H9 (cell line): ENCODE results near the gene CHRNA4. TPM values are rescaled to one million over a fixed set of nuclear protein-coding genes. Genes with fewer than 3 reads are reported as not detected.

Experiments
- DNase-seq: peaks from one replicate; pipeline ENCODE4 v3.0.0-alpha.2; 2017
- H2AFZ ChIP-seq: one replicate; pipeline ENCODE4 v1.6.1; 2013; ENCODE audit warnings: mild to moderate bottlenecking, low read length, control low read depth, moderate library complexity
- H2AK5ac ChIP-seq: 2 replicates; pipeline ENCODE4 v1.6.1; 2013; ENCODE audit warnings: low read length, control low read depth, mixed read lengths; ENCODE audit not compliant: insufficient read length
- H2BK120ac ChIP-seq: one replicate; pipeline ENCODE4 v1.6.1; 2013; ENCODE audit warnings: low read depth, mild to moderate bottlenecking, low read length, control low read depth, inconsistent platforms; ENCODE audit not compliant: poor library complexity, severe bottlenecking
- H2BK12ac ChIP-seq: 2 replicates; pipeline ENCODE4 v1.6.1; 2013; ENCODE audit warnings: low read length, control low read depth, mixed read lengths, low read depth; ENCODE audit not compliant: insufficient read length
- H2BK15ac ChIP-seq: 2 replicates; pipeline ENCODE4 v1.6.1; 2013; ENCODE audit warnings: low read depth, low read length, control low read depth
- H2BK20ac ChIP-seq: one replicate; pipeline ENCODE4 v1.6.1; 2013; ENCODE audit warnings: low read depth, mild to moderate bottlenecking, low read length, control low read depth, inconsistent platforms; ENCODE audit not compliant: poor library complexity, severe bottlenecking
- H2BK5ac ChIP-seq: 2 replicates; pipeline ENCODE4 v1.6.1; 2013; ENCODE audit warnings: low read length, control low read depth, mixed read lengths; ENCODE audit not compliant: insufficient read length
- H3K14ac ChIP-seq: 2 replicates; pipeline ENCODE4 v1.6.1; 2013; ENCODE audit warnings: low read length, control low read depth; ENCODE audit not compliant: insufficient read depth
- H3K18ac ChIP-seq: 2 replicates; pipeline ENCODE4 v1.6.1; 2013; ENCODE audit warnings: low read depth, mild to moderate bottlenecking, mixed read lengths, low read length, control low read depth; ENCODE audit not compliant: insufficient read length
- H3K23ac ChIP-seq: 2 replicates; pipeline ENCODE4 v1.6.1; 2013; ENCODE audit warnings: low read length, control low read depth, mixed read lengths, low read depth; ENCODE audit not compliant: insufficient read length
- H3K23me2 ChIP-seq: 2 replicates; pipeline ENCODE4 v1.6.1; 2013; ENCODE audit warnings: low read depth, mild to moderate bottlenecking, mixed read lengths, low read length, control low read depth; ENCODE audit not compliant: insufficient read length, poor library complexity, severe bottlenecking
- H3K27ac ChIP-seq: 2 replicates; pipeline ENCODE4 v1.5.1; 2013; ENCODE audit warnings: low read length, control low read depth, mixed read lengths, low read depth; ENCODE audit not compliant: insufficient read length
- H3K27me3 ChIP-seq: 2 replicates; pipeline ENCODE4 v1.6.1; 2013; ENCODE audit warnings: low read length, control low read depth, inconsistent platforms; ENCODE audit not compliant: insufficient read depth
- H3K4ac ChIP-seq: 2 replicates; pipeline ENCODE4 v1.6.1; 2013; ENCODE audit warnings: low read depth, mild to moderate bottlenecking, control low read depth, inconsistent platforms, low read length, moderate library complexity
- H3K4me1 ChIP-seq: 2 replicates; pipeline ENCODE4 v1.6.1; 2013; ENCODE audit warnings: low read length, control low read depth, inconsistent platforms; ENCODE audit not compliant: insufficient read depth
- H3K4me2 ChIP-seq: 2 replicates; pipeline ENCODE4 v1.6.1; 2013; ENCODE audit warnings: low read length, control low read depth, mixed read lengths; ENCODE audit not compliant: insufficient read length, insufficient read depth
- H3K56ac ChIP-seq: 2 replicates; pipeline ENCODE4 v1.6.1; 2013; ENCODE audit warnings: low read depth, mild to moderate bottlenecking, mixed read lengths, low read length, control low read depth; ENCODE audit not compliant: insufficient read length
- H3K79me1 ChIP-seq: 2 replicates; pipeline ENCODE4 v1.6.1; 2013; ENCODE audit warnings: low read depth, mild to moderate bottlenecking, moderate library complexity, low read length, control low read depth, inconsistent platforms; ENCODE audit not compliant: insufficient read depth, poor library complexity, severe bottlenecking
- H3K79me2 ChIP-seq: 2 replicates; pipeline ENCODE4 v1.6.1; 2013; ENCODE audit warnings: low read length, control low read depth, inconsistent platforms; ENCODE audit not compliant: insufficient read depth
- H3K9ac ChIP-seq: 2 replicates; pipeline ENCODE4 v1.6.1; 2013; ENCODE audit warnings: low read length, control low read depth, mixed read lengths; ENCODE audit not compliant: insufficient read length; ENCODE audit errors: extremely low read depth
- H3K9me3 ChIP-seq: one replicate; pipeline ENCODE4 v1.6.1; 2013; ENCODE audit warnings: low read depth, low read length, inconsistent platforms; ENCODE audit not compliant: control insufficient read depth
- H3T11ph ChIP-seq: one replicate; pipeline ENCODE4 v1.6.1; 2013; ENCODE audit warnings: mild to moderate bottlenecking, low read length, control low read depth, inconsistent platforms
- H4K20me1 ChIP-seq: one replicate; pipeline ENCODE4 v1.6.1; 2013; ENCODE audit not compliant: control insufficient read depth, insufficient read length, insufficient read depth
- H4K5ac ChIP-seq: 2 replicates; pipeline ENCODE4 v1.6.1; 2013; ENCODE audit warnings: low read depth, mild to moderate bottlenecking, mixed read lengths, low read length, control low read depth; ENCODE audit not compliant: insufficient read length
- H4K8ac ChIP-seq: replicated peaks from 2 replicates; pipeline ENCODE4 v1.6.1; 2013; ENCODE audit warnings: low read length, control low read depth, mixed read lengths, low read depth; ENCODE audit not compliant: insufficient read length
- H4K91ac ChIP-seq: 2 replicates; pipeline ENCODE4 v1.6.1; 2013; ENCODE audit warnings: low read depth, mild to moderate bottlenecking, moderate library complexity, mixed read lengths, low read length, control low read depth; ENCODE audit not compliant: insufficient read length
- H3K27ac Mint-ChIP-seq, 3 experiments: 2 replicates in 2 of 3; 3 replicates in 1 of 3; pipeline ENCODE4 v1.8.0; 2020 to 2021; ENCODE audit warnings: mixed read lengths in 3 of 3, mild to moderate bottlenecking in 1 of 3, moderate library complexity in 1 of 3
- H3K27me3 Mint-ChIP-seq: 2 replicates; pipeline ENCODE4 v1.8.0; 2021; ENCODE audit warnings: low read depth, mild to moderate bottlenecking, moderate library complexity, mixed read lengths
- H3K36me3 Mint-ChIP-seq, 3 experiments: 2 replicates in 2 of 3; 3 replicates in 1 of 3; pipeline ENCODE4 v1.8.0; 2020 to 2021; ENCODE audit warnings: low read depth in 3 of 3, mixed read lengths in 3 of 3; ENCODE audit not compliant: insufficient read depth in 1 of 3
- H3K4me1 Mint-ChIP-seq, 2 experiments: 2 replicates each; pipeline ENCODE4 v1.8.0; 2020; ENCODE audit warnings: mixed read lengths in 2 of 2
- H3K4me3 Mint-ChIP-seq, 2 experiments: 2 replicates in 1 of 2; 3 replicates in 1 of 2; pipeline ENCODE4 v1.8.0; 2020 to 2021; ENCODE audit warnings: mild to moderate bottlenecking in 2 of 2, mixed read lengths in 2 of 2, moderate library complexity in 1 of 2
- H3K9me3 Mint-ChIP-seq, 2 experiments: 2 replicates in 1 of 2; 3 replicates in 1 of 2; pipeline ENCODE4 v1.8.0; 2020; ENCODE audit warnings: mild to moderate bottlenecking in 2 of 2, mixed read lengths in 2 of 2, moderate library complexity in 1 of 2
- WGBS: extraction: QIAGEN DNeasy Blood & Tissue Kit; methylation state at CpG from one replicate; pipeline ENCODE4 v1.1.7; 2013; ENCODE audit warnings: missing lambda C conversion rate, low lambda C conversion rate, mixed read lengths; ENCODE audit not compliant: insufficient read length; ENCODE audit errors: extremely low coverage; 5-methylcytosine and 5-hydroxymethylcytosine counted together
- total RNA-seq: library from RNA; stranded (reverse); gene quantifications from 2 replicates; pipeline ENCODE4 v1.2.1, GENCODE V29; 2021
- TF ChIP-seq, protein P1 (sequence below): fragments of 200-600 bp; sonication (generic); conservative IDR thresholded peaks from 3 replicates; pipeline ENCODE4 v1.8.0; 2021; ENCODE audit warnings: antibody characterized with exemption, mild to moderate bottlenecking

The CHRNA4 gene
- total RNA-seq, 1 experiment from 2014 or later, result 2.5 TPM

DNA sequence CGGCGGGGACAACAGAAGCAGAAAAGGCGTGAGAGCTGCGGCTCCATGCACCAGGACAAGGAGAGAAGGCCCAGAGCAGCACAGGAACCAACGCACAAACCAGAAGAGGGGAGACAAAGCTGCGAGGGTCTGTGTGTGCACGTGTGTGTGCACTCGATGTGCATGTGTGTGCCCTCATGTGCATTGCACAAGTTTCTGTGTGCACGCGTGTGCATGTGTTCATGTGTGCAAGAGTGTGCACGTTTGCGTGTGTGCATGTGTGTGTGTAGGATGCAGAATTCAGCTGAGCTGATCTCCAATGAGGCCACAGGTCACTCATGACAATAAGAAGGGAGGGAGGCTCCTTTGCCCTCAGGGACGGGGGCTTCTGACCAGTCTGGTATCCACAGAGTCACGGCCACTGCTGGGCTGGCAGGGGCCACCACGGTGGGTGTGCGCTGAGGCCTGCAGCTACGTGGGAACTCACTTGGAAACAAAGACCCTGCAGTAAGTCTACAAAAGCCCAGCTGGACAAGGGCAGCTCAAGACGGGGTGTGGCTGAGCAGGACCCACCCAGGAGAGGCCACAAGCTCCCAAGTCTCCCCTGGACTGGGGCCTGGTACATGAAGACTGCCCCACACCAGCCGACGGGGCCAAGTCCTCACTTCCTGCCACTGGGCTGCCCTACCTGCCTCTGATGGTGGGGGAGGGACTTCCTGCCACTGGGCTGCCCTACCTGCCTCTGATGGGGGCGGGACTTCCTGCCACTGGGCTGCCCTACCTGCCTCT, 48.1 kb upstream of the CHRNA4 start:
- Histone ChIP-seq H3K4ac (no peak overlapping the region), H4K5ac (no peak overlapping the region), H4K91ac (no peak overlapping the region), H3K18ac (peak overlapping the region; percentile 39), H2BK20ac (no peak overlapping the region), H4K20me1 (no peaks in the 10 kb centered on the region), H2BK5ac (no peak overlapping the region), H2BK15ac (no peak overlapping the region), H3K27ac (no peak overlapping the region), H3K9ac (no peak overlapping the region), H3K4me1 (no peaks in the 10 kb centered on the region), H2AK5ac (no peak overlapping the region), H3K56ac (no peak overlapping the region), H3T11ph (no peak overlapping the region), H2AFZ (no peak overlapping the region), H3K23ac (no peak overlapping the region), H3K23me2 (no peaks in the 10 kb centered on the region), H2BK120ac (no peak overlapping the region), H2BK12ac (no peak overlapping the region), H3K14ac (0 out of 2 replicates have a peak overlapping the region, but pooled peaks have one; percentile 51), H3K4me2 (no peak overlapping the region), H3K79me2 (no peaks in the 10 kb centered on the region), H3K79me1 (no peaks in the 10 kb centered on the region), H4K8ac (no peak overlapping the region), H3K27me3 (no peaks in the 10 kb centered on the region), H3K9me3 (no peaks in the 10 kb centered on the region)
- H3K9me3 Mint-ChIP-seq, result no peaks in the 10 kb centered on the region
- peaks cover under 1 to 21% of the 10 kb centered on the region in 2 experiments; a peak in 3 of 4 replicates for H3K4me1 Mint-ChIP-seq
- H3K4me3 Mint-ChIP-seq, result no peak overlapping the region
- peaks cover 0 to 4% (median 2%) of the 10 kb centered on the region in 3 experiments; a peak in 2 of 7 replicates for H3K36me3 Mint-ChIP-seq
- peak; percentile 84 for DNase-seq
- WGBS, result no CpG with 5 or more reads among the region's 21 CpGs
- H3K27ac Mint-ChIP-seq, result no peak overlapping the region
- TF ChIP-seq, protein P1, sequence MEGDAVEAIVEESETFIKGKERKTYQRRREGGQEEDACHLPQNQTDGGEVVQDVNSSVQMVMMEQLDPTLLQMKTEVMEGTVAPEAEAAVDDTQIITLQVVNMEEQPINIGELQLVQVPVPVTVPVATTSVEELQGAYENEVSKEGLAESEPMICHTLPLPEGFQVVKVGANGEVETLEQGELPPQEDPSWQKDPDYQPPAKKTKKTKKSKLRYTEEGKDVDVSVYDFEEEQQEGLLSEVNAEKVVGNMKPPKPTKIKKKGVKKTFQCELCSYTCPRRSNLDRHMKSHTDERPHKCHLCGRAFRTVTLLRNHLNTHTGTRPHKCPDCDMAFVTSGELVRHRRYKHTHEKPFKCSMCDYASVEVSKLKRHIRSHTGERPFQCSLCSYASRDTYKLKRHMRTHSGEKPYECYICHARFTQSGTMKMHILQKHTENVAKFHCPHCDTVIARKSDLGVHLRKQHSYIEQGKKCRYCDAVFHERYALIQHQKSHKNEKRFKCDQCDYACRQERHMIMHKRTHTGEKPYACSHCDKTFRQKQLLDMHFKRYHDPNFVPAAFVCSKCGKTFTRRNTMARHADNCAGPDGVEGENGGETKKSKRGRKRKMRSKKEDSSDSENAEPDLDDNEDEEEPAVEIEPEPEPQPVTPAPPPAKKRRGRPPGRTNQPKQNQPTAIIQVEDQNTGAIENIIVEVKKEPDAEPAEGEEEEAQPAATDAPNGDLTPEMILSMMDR, result no peak
- no peaks in the 10 kb centered on the region for H3K27me3 Mint-ChIP-seq
